Heart left ventricle (tissue), 13 donors: ENCODE data around the gene FAXC.

ENCODE experiments used
- CTCF ChIP-seq, 12 donors: fragments of 200-600 bp; sonication (generic) in 4 of 12; IDR thresholded peaks; one replicate each; pipeline versions ENCODE4 v1.5.0 to v1.8.0; 2018 to 2022; ENCODE audit warnings: antibody characterized with exemption in 12 of 12, mild to moderate bottlenecking in 5 of 12
- POLR2A ChIP-seq, 2 donors: fragments of 450-650 bp; IDR thresholded peaks; one replicate each; pipeline ENCODE4 v1.6.1; 2017; ENCODE audit warnings: antibody characterized with exemption in 2 of 2, mild to moderate bottlenecking in 2 of 2, moderate library complexity in 2 of 2
- donor health status: ischemic (EF 13 %, LVEDD 7.1; RV severe dilation, severe dysfunction).
- donor health status: DM: no; HTN: yes; CAD: no.
- donor health status: DM: no; HTN: no; CAD: no.
- donor health status: ischemic (EF 25% LVEDD 6.9; RV normal size, moderate dysfunction).
- donor health status: ischemic (EF 25% LVEDD 5.7; RV mildly dilated, moderate dysfunction).
- donor health status: ischemic (EF 35%, LVEDD 5.7; RV mildly dilated, moderate dysfunction).
- donor health status: nonischemic (EF 11% LVEDD 7.7; RV severe dilation, severe dysfunction).
- donor health status: DM: yes; HTN: yes; CAD: no.
- donor health status: PGD.
- donor health status: ischemic (EF 29% LVEDD 5.4; RV normal size, mild dysfunction).
- donor health status: nonischemic (EF 23%, LVEDD 6.1; RV moderate dilation, normal function).

- TF ChIP-seq CTCF (IDR thresholded peaks at IDR 0.05) (peak in 7 of 12 donors; percentile 10 to 39 (median 31)), POLR2A (IDR thresholded peaks at IDR 0.05) (no peak)
Observed at GRCh38 chr6:99282479-99283062, 66.9 kb downstream of the FAXC start.
